Mucosa of gallbladder (tissue), 1 donor: ENCODE results near the gene FBXW7. TPM values are rescaled to one million over a fixed set of nuclear protein-coding genes. Genes with fewer than 3 reads are reported as not detected.

Experiments used
- DNase-seq: peaks from one replicate; pipeline ENCODE4 v3.0.0-alpha.2; 2020; ENCODE audit warnings: low spot score
- total RNA-seq: library from RNA; stranded (reverse); gene quantifications from one replicate; pipeline ENCODE4 v1.2.1, GENCODE V29; 2021
- donor health status: DM: no; HTN: no; CAD: no.

The FBXW7 gene
- total RNA-seq, 1 donor from 2014 or later: 29.7 TPM

DNA sequence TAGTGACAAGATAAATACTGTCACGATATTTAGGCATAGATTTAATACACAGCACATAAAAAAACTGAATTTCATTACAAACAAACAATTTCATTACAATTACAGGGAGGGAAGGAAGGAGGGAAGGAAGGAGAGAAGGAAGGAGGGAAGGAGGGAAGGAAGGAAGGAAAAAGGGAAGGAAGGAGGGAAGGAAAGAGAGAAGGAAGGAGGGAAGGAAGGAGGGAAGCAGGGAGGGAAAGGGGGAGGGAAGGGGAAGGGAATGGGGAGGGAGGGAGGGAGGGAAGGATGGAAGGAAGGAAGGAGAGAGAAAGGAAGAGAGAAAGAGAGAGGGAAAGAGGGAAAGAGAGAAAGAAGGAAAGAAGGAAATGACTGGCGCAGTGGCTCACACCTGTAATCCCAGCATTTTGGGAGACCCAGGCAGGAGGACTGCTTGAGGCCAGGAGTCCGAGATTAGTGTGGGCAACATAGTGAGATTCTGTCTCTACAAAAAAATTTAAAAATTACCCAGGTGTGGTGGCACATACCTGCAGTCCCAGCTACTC, 64.6 kb downstream of the FBXW7 start:
- no peak for DNase-seq

GRCh38 chr4:152468408-152468807, 67.5 kb downstream of the FBXW7 start:
- no peak for DNase-seq

DNA sequence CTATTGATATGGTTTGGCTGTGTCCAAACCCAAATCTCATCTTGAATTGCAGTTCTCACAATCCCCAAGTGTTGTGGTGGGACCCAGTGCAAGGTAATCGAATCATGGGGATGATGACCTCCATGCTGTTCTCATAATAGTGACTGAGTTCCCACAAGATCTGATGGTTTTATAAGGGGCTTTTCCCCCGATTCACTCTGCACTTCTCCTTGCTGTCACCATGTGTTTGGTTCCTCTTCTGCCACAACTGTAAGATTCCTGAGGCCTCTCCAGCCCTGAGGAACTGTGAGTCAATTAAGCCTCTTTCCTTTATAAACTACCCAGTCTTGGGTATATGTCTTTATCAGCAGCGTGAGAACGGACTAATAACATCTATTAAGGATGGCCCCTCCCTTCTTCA, 68.8 kb downstream of the FBXW7 start:
- no peak for DNase-seq

- no peak for DNase-seq
Measured at GRCh38 chr4:152464030-152464823, 71.7 kb downstream of the FBXW7 start.

GRCh38 chr4:152463562-152463961, 72.3 kb downstream of the FBXW7 start:
- no peak for DNase-seq

DNA sequence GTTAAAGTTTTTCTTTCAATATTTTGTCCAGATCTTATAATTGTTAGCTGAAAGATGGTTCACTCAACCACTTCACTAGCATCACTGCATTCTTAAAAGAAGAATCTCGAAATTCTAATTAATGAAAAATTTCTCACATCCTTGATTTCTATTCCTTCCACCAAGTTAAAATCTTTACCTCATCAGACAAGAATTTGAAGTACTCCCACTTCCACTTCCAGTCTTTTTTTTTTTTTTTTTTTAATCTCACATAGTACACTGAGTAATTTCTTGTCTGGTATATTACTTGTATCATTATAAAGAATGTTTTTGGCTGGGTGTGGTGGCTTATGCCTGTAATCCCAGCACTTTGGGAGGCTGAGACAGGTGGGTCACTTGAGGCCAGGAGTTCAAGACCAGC, 73.2 kb downstream of the FBXW7 start:
- no peak for DNase-seq

DNA sequence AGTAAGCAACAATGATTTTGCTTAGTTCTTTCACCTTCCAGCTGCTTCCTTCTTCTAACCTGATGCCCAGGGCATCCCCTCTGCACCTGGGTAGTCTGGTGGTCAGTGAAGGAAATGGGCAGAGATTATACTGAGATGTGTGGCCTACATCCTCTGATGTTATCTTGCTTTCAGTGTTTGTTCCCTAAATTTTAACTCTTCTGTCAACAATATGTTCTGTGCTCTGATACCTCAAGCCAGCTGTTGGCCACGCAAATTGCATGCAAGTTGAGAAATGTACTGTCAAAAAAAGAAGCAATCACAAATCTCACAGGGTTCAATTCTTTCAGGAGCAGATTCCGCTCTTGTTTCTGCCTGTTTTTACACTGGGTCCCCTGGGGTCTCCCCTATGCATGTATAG, 73.8 kb downstream of the FBXW7 start:
- no peak for DNase-seq

GRCh38 chr4:152460488-152460887, 75.4 kb downstream of the FBXW7 start:
- no peak for DNase-seq

DNA sequence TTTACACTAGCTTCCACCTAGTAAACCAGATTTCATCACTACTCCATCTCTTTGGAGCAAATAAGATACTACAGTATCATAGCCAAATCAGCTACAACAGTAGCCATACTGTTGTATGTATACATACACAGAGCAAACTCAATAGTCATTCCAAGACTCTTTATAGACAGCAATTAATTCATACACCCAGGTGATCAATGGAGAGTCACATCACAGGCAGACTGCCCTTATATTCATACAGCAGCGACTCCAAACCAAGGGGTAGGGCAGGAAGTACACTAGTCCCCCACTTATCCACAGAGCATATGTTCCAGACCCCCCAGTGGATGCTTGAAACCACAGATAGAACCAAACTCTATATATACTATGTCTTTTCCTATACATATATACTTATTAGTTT, 76.6 kb downstream of the FBXW7 start:
- DNase-seq: no peak

DNA sequence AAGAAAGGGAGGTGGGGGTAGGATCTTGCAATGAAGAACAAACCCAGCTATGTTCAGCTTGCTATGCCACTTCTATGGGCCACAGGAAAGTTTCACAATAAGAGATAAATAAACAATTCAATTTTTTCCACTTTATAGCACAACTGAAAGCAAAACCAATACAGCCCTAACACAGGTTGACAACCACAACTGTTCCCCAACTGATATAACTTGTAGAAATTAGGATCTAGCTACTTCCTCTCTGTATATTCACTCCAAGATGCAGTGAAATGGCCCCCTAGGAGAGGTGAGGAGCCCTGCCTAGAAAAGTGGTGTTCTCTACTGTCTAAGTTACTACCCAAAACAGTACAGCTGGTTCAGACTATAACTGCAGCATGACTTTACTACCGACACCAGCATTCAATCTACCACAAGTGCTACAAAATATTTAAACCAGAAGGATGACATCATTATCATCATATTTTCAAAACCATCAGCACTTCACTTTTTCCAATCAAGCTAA, 77.0 kb downstream of the FBXW7 start:
- no peak for DNase-seq

DNA sequence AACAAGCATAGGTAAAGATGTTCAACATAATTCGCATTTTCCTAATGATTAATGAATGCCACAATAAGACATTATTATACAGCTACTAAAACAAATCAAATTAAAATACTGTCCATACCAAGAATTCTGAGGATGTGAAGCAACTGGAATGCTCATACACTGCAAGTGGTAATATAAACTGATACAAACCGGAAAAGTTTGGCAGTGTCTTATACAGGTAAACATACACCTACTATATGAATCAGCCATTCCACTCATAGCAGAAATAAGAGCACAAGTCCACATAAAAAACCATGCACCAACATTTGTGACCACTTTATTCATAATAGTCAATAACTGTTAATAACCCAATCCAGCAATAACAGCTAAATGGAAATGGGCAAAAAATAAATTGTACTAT, 79.3 kb downstream of the FBXW7 start:
- no peak for DNase-seq

- DNase-seq: no peak
Measured at GRCh38 chr4:152455311-152455710, 80.6 kb downstream of the FBXW7 start.

DNA sequence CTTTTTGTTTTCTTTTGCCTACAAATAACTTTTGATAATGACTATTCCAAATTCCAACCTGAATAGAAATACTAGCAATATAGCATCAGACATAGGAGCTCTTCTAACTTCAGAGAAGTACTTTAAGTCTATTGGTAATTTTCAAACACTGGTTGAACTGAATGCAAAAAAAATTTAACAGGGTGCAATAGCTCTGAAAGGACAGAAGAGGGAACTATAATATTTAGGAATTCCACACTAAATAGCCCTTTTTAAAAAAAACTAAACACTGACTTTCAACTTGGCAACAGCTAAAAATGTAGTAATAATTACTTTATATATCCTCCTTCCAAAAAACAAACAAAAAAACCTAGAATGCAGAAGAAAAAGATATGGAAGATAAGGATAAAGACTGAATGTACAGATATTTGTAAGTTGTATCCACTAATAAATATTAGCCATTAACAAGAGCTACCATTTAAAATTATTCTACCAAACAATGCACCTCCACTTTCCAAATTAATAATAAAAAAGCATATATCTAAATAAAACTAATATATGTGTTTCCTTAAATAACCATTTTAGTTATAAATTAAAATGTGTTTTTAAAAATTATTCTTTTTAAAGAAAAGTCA, 81.4 kb downstream of the FBXW7 start:
- no peak for DNase-seq

GRCh38 chr4:152451496-152451895, 84.4 kb downstream of the FBXW7 start:
- no peak for DNase-seq

DNA sequence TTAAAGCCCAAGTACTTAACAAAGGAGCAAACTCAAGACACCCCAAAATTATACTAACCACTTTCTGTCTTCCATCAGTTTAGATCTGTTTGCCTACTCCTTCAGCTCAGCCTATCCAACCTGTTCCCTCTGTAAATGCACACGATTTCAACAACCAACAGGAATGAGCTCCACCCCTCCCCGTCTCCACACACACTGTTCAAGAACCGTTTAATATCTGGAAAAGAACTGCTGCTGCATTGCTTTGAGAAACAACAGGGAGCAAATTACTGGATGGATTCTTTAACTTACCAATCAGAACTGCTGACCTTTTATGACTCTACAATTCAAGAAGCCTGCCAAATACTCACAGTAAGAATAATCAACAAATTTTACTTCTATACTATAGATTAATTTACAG, 87.0 kb downstream of the FBXW7 start:
- DNase-seq: no peak

DNA sequence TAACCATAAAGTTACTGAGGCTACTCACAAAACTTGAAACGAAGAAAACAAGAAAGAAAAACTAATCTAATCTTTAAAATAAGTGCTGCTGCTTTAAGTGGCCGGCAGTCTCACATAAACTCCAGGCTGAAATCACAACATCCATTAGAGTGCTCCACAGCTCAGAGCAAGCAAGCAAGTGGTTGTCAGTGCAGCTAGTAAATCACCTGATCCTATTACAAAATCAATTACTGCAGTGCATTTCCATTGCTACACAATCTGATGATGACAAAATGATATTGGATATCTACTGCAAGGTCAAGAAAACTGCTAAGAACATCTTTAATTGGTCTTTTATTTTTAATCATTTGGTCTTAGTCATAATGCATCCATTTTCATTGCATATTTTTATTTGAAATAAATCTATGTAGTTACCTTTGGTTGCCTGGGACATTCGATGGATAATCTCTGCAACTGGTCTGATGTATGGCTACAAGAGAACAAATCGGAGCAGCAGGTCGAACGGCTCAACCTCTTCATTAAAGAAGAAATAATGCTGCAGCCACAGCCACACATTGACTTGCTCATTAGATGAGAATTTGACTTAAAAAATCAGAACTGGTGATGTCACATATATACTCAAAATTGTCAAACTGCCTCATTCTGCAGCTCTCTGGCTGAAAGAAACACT, 87.7 kb downstream of the FBXW7 start:
- no peak for DNase-seq

GRCh38 chr4:152443859-152444258, 92.0 kb downstream of the FBXW7 start:
- no peak for DNase-seq

DNA sequence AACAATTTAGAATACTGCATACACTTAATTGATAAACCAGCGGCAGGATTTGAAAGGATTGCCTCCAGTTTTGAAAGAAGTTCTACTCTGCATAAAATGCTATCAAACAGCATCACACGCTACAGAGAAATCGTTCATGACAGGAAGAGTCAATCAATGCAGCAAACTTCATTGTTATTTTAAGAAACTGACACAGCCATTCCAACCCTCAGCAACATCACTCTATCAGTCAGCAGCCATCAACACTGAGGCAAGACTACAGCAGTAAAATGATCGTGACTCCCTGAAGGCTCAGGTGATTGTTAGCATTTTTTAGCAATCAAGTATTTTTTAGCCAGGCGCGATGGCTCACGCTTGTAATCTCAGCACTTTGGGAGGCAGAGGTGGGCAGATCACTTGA, 98.3 kb downstream of the FBXW7 start:
- no peak for DNase-seq

- no peak for DNase-seq
Measured at GRCh38 chr4:152436384-152436783, 99.5 kb downstream of the FBXW7 start.

- no peak for DNase-seq
Measured at GRCh38 chr4:152434011-152434410, 101.9 kb downstream of the FBXW7 start.

DNA sequence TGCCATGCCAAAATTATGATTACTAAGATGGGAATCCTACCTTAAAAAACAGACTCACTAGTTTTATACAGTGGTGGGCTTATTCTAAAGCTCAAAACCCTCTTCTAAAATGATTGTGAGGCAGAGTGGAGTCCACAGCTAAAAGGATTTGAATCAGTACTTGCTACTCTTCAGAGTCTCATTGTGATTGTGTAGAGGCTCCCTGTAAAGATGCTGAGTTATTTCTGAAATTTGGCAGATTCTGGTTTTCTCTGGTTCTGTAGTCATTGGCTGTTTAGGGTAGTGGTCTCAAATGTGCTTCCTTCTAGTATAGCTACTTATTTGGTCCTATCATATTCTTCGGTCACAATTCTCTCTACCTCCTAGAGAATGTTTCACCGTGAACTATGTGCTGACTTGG, 104.1 kb downstream of the FBXW7 start:
- DNase-seq: no peak

- no peak for DNase-seq
Measured at GRCh38 chr4:152431291-152431690, 104.6 kb downstream of the FBXW7 start.

GRCh38 chr4:152430507-152430906, 105.4 kb downstream of the FBXW7 start:
- no peak for DNase-seq
